WERI-Rb-1 (cell line): ENCODE measurements around the gene ZNF2.
A peak's percentile ranks its signal among the peaks of the same experiment; 100 is the strongest.

Experiments used
- DNase-seq: peaks from one replicate; pipeline ENCODE4 v3.0.0-alpha.2; 2020
- H3K27ac ChIP-seq: fragments of 250-450 bp; sonication (Bioruptor Pico); 2 replicates; pipeline ENCODE4 v1.5.1; 2020; ENCODE audit warnings: mild to moderate bottlenecking, moderate library complexity
- H3K27me3 ChIP-seq: fragments of 250-450 bp; sonication (Bioruptor Pico); 2 replicates; pipeline ENCODE4 v1.5.1; 2021; ENCODE audit warnings: mild to moderate bottlenecking, low read depth, moderate library complexity; ENCODE audit not compliant: insufficient read depth, severe bottlenecking
- H3K36me3 ChIP-seq: fragments of 250-450 bp; sonication (Bioruptor Pico); 2 replicates; pipeline ENCODE4 v1.5.1; 2020; ENCODE audit warnings: mild to moderate bottlenecking, moderate library complexity
- H3K4me3 ChIP-seq: 2 replicates; pipeline ENCODE4 v1.5.1; 2011; ENCODE audit warnings: low read depth, mild to moderate bottlenecking, control low read depth, low read length
- H3K9me3 ChIP-seq: fragments of 250-450 bp; sonication (Bioruptor Pico); 2 replicates; pipeline ENCODE4 v1.5.1; 2021; ENCODE audit warnings: mild to moderate bottlenecking, moderate library complexity; ENCODE audit not compliant: severe bottlenecking
- CTCF ChIP-seq: IDR thresholded peaks from 2 replicates; pipeline ENCODE4 v1.5.1; 2011; ENCODE audit warnings: low read depth, mild to moderate bottlenecking, control low read depth, inconsistent platforms, low read length

The ZNF2 gene

GRCh38 chr2:95143838-95144237 is 21.8 kb upstream of the ZNF2 start:
- H3K36me3 ChIP-seq = peaks cover 11% of the 10 kb centered on the region
- no peak for TF ChIP-seq CTCF
- H3K27me3 ChIP-seq = no peaks in the 10 kb centered on the region
- no peak overlapping the region for H3K27ac ChIP-seq
- DNase-seq = no peak
- no peak overlapping the region for H3K4me3 ChIP-seq
- peaks cover 23% of the 10 kb centered on the region for H3K9me3 ChIP-seq

GRCh38 chr2:95149397-95149984 is 16.1 kb upstream of the ZNF2 start:
- Histone ChIP-seq H3K36me3 (peaks cover 66% of the 10 kb centered on the region), H3K27ac (no peak overlapping the region), H3K4me3 (no peak overlapping the region), H3K9me3 (peaks cover 55% of the 10 kb centered on the region), H3K27me3 (no peaks in the 10 kb centered on the region)
- no peak for TF ChIP-seq CTCF
- no peak for DNase-seq

GRCh38 chr2:95158441-95158840 is 7.2 kb upstream of the ZNF2 start:
- peak; percentile 54 for DNase-seq
- Histone ChIP-seq H3K27me3 (no peaks in the 10 kb centered on the region), H3K27ac (peak overlapping the region; percentile 78), H3K36me3 (peaks cover 35% of the 10 kb centered on the region), H3K4me3 (peak overlapping the region; percentile 79), H3K9me3 (peaks cover 4% of the 10 kb centered on the region)
- TF ChIP-seq CTCF = no peak

GRCh38 chr2:95158891-95159619 is 6.6 kb upstream of the ZNF2 start:
- Histone ChIP-seq H3K4me3 (peak overlapping the region; percentile 79), H3K9me3 (peaks cover 2% of the 10 kb centered on the region), H3K27me3 (no peaks in the 10 kb centered on the region), H3K36me3 (peaks cover 31% of the 10 kb centered on the region), H3K27ac (peak overlapping the region; percentile 78)
- peak; percentile 55 for DNase-seq
- TF ChIP-seq CTCF = no peak

GRCh38 chr2:95159690-95160449 is 5.7 kb upstream of the ZNF2 start, which contains the start of gene ZNF514:
Gene ZNF514 (minus strand): TSS chr2:95159848. CDS start chr2:95153253, 6,595 bp downstream.
- Histone ChIP-seq H3K36me3 (peaks cover 23% of the 10 kb centered on the region), H3K4me3 (peak within 1 kb of the TSS; percentile 79), H3K9me3 (peaks cover 2% of the 10 kb centered on the region), H3K27ac (peak within 1 kb of the TSS; percentile 78), H3K27me3 (no peaks in the 10 kb centered on the region)
- TF ChIP-seq CTCF = no peak
- peak; percentile 76 for DNase-seq
